Sigmoid colon (tissue), 4 donors: ENCODE results near the gene KCNJ10.

Experiments
- CTCF ChIP-seq, 4 experiments: fragments of 450-650 bp in 3 of 4; fragments of 200-600 bp in 1 of 4; IDR thresholded peaks; one replicate each; pipeline ENCODE4 v1.5.1; 2016 to 2019; ENCODE audit warnings: antibody characterized with exemption in 4 of 4, mild to moderate bottlenecking in 3 of 4, moderate library complexity in 2 of 4
- EP300 ChIP-seq, 4 donors: sonication (generic); formaldehyde crosslinking; IDR thresholded peaks; one replicate each; pipeline ENCODE4 v1.6.1; 2017; ENCODE audit warnings: antibody characterized with exemption in 4 of 4

- TF ChIP-seq CTCF (IDR thresholded peaks at IDR 0.05) (no peak), EP300 (IDR thresholded peaks at IDR 0.05) (no peak)
Measured at GRCh38 chr1:160090760-160091159, 20.8 kb upstream of the KCNJ10 start.
